Endothelial cell of umbilical vein (primary cell): ENCODE results near the gene RAI1. TPM values are rescaled to one million over a fixed set of nuclear protein-coding genes. Genes with fewer than 3 reads are reported as not detected.

ENCODE experiments used
- BruUV-seq: library from RNA; stranded (reverse); fragments of 400-500 nt; replicated peaks from 2 replicates; lab custom pipeline; 2021; lab: Mats Ljungman, UMichigan
- CTCF ChIA-PET: fragments of 300-600, 350-600 bp; sonication (Branson Sonifier 250); formaldehyde crosslinking; loops from one replicate; lab custom pipeline; 2021; ENCODE audit warnings: antibody characterized with exemption, inconsistent platforms; lab: Charles Lee
- POLR2A ChIA-PET: fragments of 300-600, 350-600 bp; sonication (Branson Sonifier 250); formaldehyde crosslinking; loops from one replicate; lab custom pipeline; 2021; ENCODE audit warnings: antibody characterized with exemption, inconsistent platforms; lab: Charles Lee
- DNase-seq: peaks from one replicate; pipeline ENCODE4 v3.0.0-alpha.2; 2011; ENCODE audit warnings: low read depth, low spot score
- FAIRE-seq: peaks from 2 replicates; lab custom pipeline; 2011; peaks lifted over from hg19 to GRCh38; lab: Jason Lieb, UNC
- H2AFZ ChIP-seq: 2 replicates; pipeline ENCODE4 v1.6.0; 2012; ENCODE audit warnings: low read depth, low read length, control low read depth, inconsistent platforms
- H3K27ac ChIP-seq: 2 replicates; pipeline ENCODE4 v1.5.1; 2011; ENCODE audit warnings: low read depth, mild to moderate bottlenecking, control low read depth, low read length, moderate library complexity; ENCODE audit not compliant: insufficient read depth
- H3K27me3 ChIP-seq, 2 experiments: 2 replicates each; pipeline versions ENCODE4 v1.6.0 to v1.6.1; 2011; ENCODE audit warnings: low read length in 2 of 2, mixed read lengths in 1 of 2; ENCODE audit not compliant: control insufficient read depth in 2 of 2, insufficient read depth in 2 of 2
- H3K36me3 ChIP-seq, 2 experiments: 2 replicates in 1 of 2; 3 replicates in 1 of 2; pipeline ENCODE4 v1.5.1; 2011; ENCODE audit warnings: low read length in 2 of 2, mild to moderate bottlenecking in 1 of 2, moderate library complexity in 1 of 2; ENCODE audit not compliant: control insufficient read depth in 2 of 2, insufficient read depth in 2 of 2; ENCODE audit errors: extremely low read depth in 1 of 2
- H3K4me1 ChIP-seq: 3 replicates; pipeline ENCODE4 v1.5.1; 2011; ENCODE audit warnings: mild to moderate bottlenecking, low read length; ENCODE audit not compliant: control insufficient read depth, insufficient read depth; ENCODE audit errors: extremely low read depth
- H3K4me2 ChIP-seq: 2 replicates; pipeline ENCODE4 v1.6.1; 2011; ENCODE audit warnings: low read length, control low read depth, mixed read lengths; ENCODE audit not compliant: insufficient read depth
- H3K4me3 ChIP-seq, 3 experiments: fragments of 200-600 bp in 1 of 3; sonication (generic), shearing (Covaris generic) in 1 of 3; replicated peaks in 1 of 3; 2 replicates each; pipeline ENCODE4 v1.5.1; 2011 to 2016; ENCODE audit warnings: control low read depth in 3 of 3, low read length in 3 of 3, mild to moderate bottlenecking in 2 of 3, inconsistent platforms in 1 of 3, low read depth in 1 of 3, moderate library complexity in 1 of 3; ENCODE audit not compliant: insufficient read depth in 1 of 3
- H3K79me2 ChIP-seq: 2 replicates; pipeline ENCODE4 v1.6.0; 2012; ENCODE audit warnings: low read length, inconsistent platforms; ENCODE audit not compliant: control insufficient read depth, insufficient read depth
- H3K9ac ChIP-seq: replicated peaks from 2 replicates; pipeline ENCODE3; 2011; ENCODE audit warnings: low read length, control low read depth; ENCODE audit not compliant: insufficient read depth; ENCODE audit errors: extremely low read depth
- H3K9me1 ChIP-seq: replicated peaks from 3 replicates; pipeline ENCODE4 v1.6.0; 2011; ENCODE audit warnings: mild to moderate bottlenecking, low read length; ENCODE audit not compliant: control insufficient read depth, insufficient read depth; ENCODE audit errors: extremely low read depth
- H3K9me3 ChIP-seq: replicated peaks from 2 replicates; pipeline ENCODE4 v1.5.1; 2012; ENCODE audit warnings: low read length, inconsistent platforms; ENCODE audit not compliant: control insufficient read depth, insufficient read depth
- H4K20me1 ChIP-seq: replicated peaks from 2 replicates; pipeline ENCODE3; 2011; ENCODE audit warnings: mild to moderate bottlenecking, low read length; ENCODE audit not compliant: control insufficient read depth, insufficient read depth; ENCODE audit errors: extremely low read depth
- EZH2 ChIP-seq: IDR thresholded peaks from 2 replicates; pipeline ENCODE4 v1.6.1; 2012; ENCODE audit warnings: borderline replicate concordance, low read depth, mild to moderate bottlenecking, moderate library complexity, low read length, inconsistent platforms; ENCODE audit not compliant: severe bottlenecking
- FOS ChIP-seq: IDR thresholded peaks from 2 replicates; pipeline ENCODE4 v1.6.1; 2011; ENCODE audit warnings: mild to moderate bottlenecking, low read length, moderate library complexity, borderline replicate concordance; ENCODE audit not compliant: insufficient read depth
- GATA2 ChIP-seq: IDR thresholded peaks from 2 replicates; pipeline ENCODE4 v1.7.0; 2011; ENCODE audit warnings: low read depth, mild to moderate bottlenecking, moderate library complexity, mixed read lengths, low read length; ENCODE audit not compliant: insufficient read length, insufficient read depth
- JUN ChIP-seq: IDR thresholded peaks from 2 replicates; pipeline ENCODE4 v1.6.1; 2011; ENCODE audit warnings: borderline replicate concordance, low read depth; ENCODE audit not compliant: insufficient read length, insufficient read depth
- MYC ChIP-seq: IDR thresholded peaks from one replicate; pipeline ENCODE4 v1.6.1; 2011; ENCODE audit warnings: mild to moderate bottlenecking, low read depth, low read length
- POLR2A ChIP-seq: IDR thresholded peaks from 2 replicates; pipeline ENCODE4 v1.6.1; 2012; ENCODE audit warnings: low read depth, mild to moderate bottlenecking, control low read depth, low read length
- POLR2AphosphoS5 ChIP-seq: IDR thresholded peaks from 2 replicates; pipeline ENCODE4 v1.6.1; 2012; ENCODE audit warnings: low read depth, mild to moderate bottlenecking, control low read depth, low read length, moderate library complexity; ENCODE audit not compliant: insufficient read depth
- dilution Hi-C: fragments of 300-500 bp; cut with MboI; formaldehyde crosslinking; loops from one replicate; pipeline ENCODE4 v1.15.0; 2019; ENCODE audit warnings: low sequenced_read_pairs; ENCODE audit not compliant: extremely low pct_ligation_motif_present
- intact Hi-C: fragments of 100-400 bp; cut with micrococcal nuclease; formaldehyde crosslinking; loops from one replicate; pipeline ENCODE4 v1.10.0; 2022
- polyA plus RNA-seq, 4 experiments: library from polyadenylated mRNA; depleted of rRNA in 3 of 4; stranded (reverse) in 3 of 4; unstranded in 1 of 4; fragments of >200 nt; gene quantifications; 2 replicates each; pipeline versions ENCODE4 v1.2.1 to v1.2.3, GENCODE V29; 2011 to 2012; ENCODE audit warnings: missing spikeins in 1 of 4
- total RNA-seq: library from RNA; stranded (reverse); gene quantifications from 2 replicates; pipeline ENCODE4 v1.2.3, GENCODE V29; 2021
- TF ChIP-seq, protein P1 (sequence below): IDR thresholded peaks from 2 replicates; pipeline ENCODE4 v1.6.1; 2011; ENCODE audit not compliant: insufficient read depth, insufficient read length
- TF ChIP-seq, protein P2 (sequence below), 2 donors: IDR thresholded peaks; 1 replicate in 1 of 2; 2 replicates in 1 of 2; pipeline ENCODE4 v1.5.1; 2011; ENCODE audit warnings: low read length in 2 of 2, mild to moderate bottlenecking in 2 of 2, moderate library complexity in 2 of 2, control low read depth in 1 of 2, inconsistent platforms in 1 of 2, low read depth in 1 of 2; ENCODE audit not compliant: insufficient read depth in 1 of 2; ENCODE audit errors: extremely low read depth in 1 of 2

Gene RAI1
- total and polyA plus RNA-seq, 2 donors (not counting 3 experiments of a cell fraction or from before 2014, with no cell fraction given): 7.8 to 43.3 TPM

DNA sequence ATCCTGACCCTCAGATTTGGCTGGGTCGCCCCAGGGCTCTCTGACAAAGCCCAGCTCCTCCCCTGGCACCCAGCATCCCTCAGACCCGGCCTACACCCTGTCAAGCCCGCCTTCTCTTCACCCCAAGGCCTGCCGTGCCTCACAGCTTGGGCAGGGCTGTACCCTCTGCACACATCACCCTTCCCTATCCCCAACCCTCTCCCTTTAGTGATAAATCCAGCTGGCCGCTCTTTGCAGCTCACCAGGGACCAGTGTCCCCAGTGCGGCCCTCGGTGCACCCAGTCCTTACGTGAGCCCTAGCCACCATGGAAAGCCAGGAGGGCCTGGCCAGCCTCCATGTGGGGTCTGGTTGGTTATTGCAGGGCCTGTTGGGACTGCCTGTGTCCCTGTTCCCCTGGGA lies 74.5 kb downstream of the RAI1 start:
- BruUV-seq: no TSS peak
- H3K4me2 ChIP-seq: no peak overlapping the region
- no peaks in the 10 kb centered on the region for H3K36me3 ChIP-seq
- DNase-seq (no peak), FAIRE-seq (no peak)
- TF ChIP-seq FOS (no peak), POLR2A (no peak), GATA2 (no peak), EZH2 (no peak), MYC (no peak), POLR2AphosphoS5 (no peak), JUN (no peak)
- TF ChIP-seq, protein P1, sequence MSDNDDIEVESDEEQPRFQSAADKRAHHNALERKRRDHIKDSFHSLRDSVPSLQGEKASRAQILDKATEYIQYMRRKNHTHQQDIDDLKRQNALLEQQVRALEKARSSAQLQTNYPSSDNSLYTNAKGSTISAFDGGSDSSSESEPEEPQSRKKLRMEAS: no peak
- TF ChIP-seq, protein P2, sequence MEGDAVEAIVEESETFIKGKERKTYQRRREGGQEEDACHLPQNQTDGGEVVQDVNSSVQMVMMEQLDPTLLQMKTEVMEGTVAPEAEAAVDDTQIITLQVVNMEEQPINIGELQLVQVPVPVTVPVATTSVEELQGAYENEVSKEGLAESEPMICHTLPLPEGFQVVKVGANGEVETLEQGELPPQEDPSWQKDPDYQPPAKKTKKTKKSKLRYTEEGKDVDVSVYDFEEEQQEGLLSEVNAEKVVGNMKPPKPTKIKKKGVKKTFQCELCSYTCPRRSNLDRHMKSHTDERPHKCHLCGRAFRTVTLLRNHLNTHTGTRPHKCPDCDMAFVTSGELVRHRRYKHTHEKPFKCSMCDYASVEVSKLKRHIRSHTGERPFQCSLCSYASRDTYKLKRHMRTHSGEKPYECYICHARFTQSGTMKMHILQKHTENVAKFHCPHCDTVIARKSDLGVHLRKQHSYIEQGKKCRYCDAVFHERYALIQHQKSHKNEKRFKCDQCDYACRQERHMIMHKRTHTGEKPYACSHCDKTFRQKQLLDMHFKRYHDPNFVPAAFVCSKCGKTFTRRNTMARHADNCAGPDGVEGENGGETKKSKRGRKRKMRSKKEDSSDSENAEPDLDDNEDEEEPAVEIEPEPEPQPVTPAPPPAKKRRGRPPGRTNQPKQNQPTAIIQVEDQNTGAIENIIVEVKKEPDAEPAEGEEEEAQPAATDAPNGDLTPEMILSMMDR (IDR thresholded peaks at IDR 0.05; ENCODE audit: extremely low read depth in 1 of 2, insufficient read depth in 1 of 2, low read depth in 1 of 2, low read length in 2 of 2): no peak
- ChIA-PET POLR2A (no interaction called here), CTCF (no interaction called here)
- H3K9me1 ChIP-seq: no peaks in the 10 kb centered on the region
- dilution Hi-C loops: no loop called here
- H3K79me2 ChIP-seq: peaks cover 23% of the 10 kb centered on the region
- intact Hi-C loops: no loop called here
- H3K4me3 ChIP-seq: no peak overlapping the region
- no peaks in the 10 kb centered on the region for H4K20me1 ChIP-seq
- H3K9me3 ChIP-seq: no peaks in the 10 kb centered on the region
- H3K27me3 ChIP-seq: no peaks in the 10 kb centered on the region
- no peak overlapping the region for H3K9ac ChIP-seq
- no peak overlapping the region for H2AFZ ChIP-seq
- H3K4me1 ChIP-seq: peaks cover 28% of the 10 kb centered on the region
- no peak overlapping the region for H3K27ac ChIP-seq
